Liver (tissue), 9 donors: ENCODE data around the gene ALG6. TPM values are rescaled to one million over a fixed set of nuclear protein-coding genes. Genes with fewer than 3 reads are reported as not detected.

Source experiments
- DNase-seq: peaks from one replicate; pipeline ENCODE4 v3.0.0-alpha.2; 2017; ENCODE audit warnings: low spot score
- H3K27ac ChIP-seq, 2 donors: one replicate each; pipeline ENCODE4 v1.7.0; 2013; ENCODE audit warnings: inconsistent platforms in 2 of 2, low read length in 2 of 2, control low read depth in 1 of 2, low read depth in 1 of 2, mild to moderate bottlenecking in 1 of 2
- H3K27me3 ChIP-seq, 4 donors: one replicate each; pipeline versions ENCODE4 v1.6.1 to v1.7.0; 2013; ENCODE audit warnings: low read length in 3 of 4, inconsistent platforms in 1 of 4, mild to moderate bottlenecking in 1 of 4, moderate library complexity in 1 of 4; ENCODE audit not compliant: control insufficient read depth in 4 of 4, insufficient read depth in 4 of 4
- H3K36me3 ChIP-seq, 4 donors: one replicate each; pipeline versions ENCODE4 v1.6.1 to v1.7.0; 2013; ENCODE audit warnings: low read length in 3 of 4, mild to moderate bottlenecking in 3 of 4, low read depth in 1 of 4, moderate library complexity in 1 of 4; ENCODE audit not compliant: control insufficient read depth in 4 of 4, insufficient read depth in 3 of 4
- H3K4me1 ChIP-seq, 4 donors: one replicate each; pipeline versions ENCODE4 v1.6.1 to v1.7.0; 2013; ENCODE audit warnings: low read length in 3 of 4, mild to moderate bottlenecking in 3 of 4, moderate library complexity in 1 of 4; ENCODE audit not compliant: control insufficient read depth in 4 of 4, insufficient read depth in 4 of 4
- H3K4me3 ChIP-seq, 3 donors: one replicate each; pipeline versions ENCODE4 v1.6.1 to v1.7.0; 2013; ENCODE audit warnings: low read length in 3 of 3, control low read depth in 1 of 3, low read depth in 1 of 3, mild to moderate bottlenecking in 1 of 3
- H3K9ac ChIP-seq, 2 donors: one replicate each; pipeline ENCODE4 v1.7.0; 2013; ENCODE audit warnings: low read length in 2 of 2, mild to moderate bottlenecking in 2 of 2, moderate library complexity in 2 of 2, control low read depth in 1 of 2, low read depth in 1 of 2
- H3K9me3 ChIP-seq, 4 donors: one replicate each; pipeline versions ENCODE4 v1.6.1 to v1.7.0; 2013; ENCODE audit warnings: low read length in 3 of 4; ENCODE audit not compliant: control insufficient read depth in 4 of 4
- EGR1 ChIP-seq, 2 donors: IDR thresholded peaks; 2 replicates each; pipeline ENCODE4 v1.6.1; 2016 to 2018; ENCODE audit warnings: antibody characterized with exemption in 2 of 2, low read depth in 2 of 2
- FOXA1 ChIP-seq: IDR thresholded peaks from 2 replicates; pipeline ENCODE4 v1.6.1; 2016; ENCODE audit warnings: antibody characterized with exemption
- FOXA2 ChIP-seq: IDR thresholded peaks from 2 replicates; pipeline ENCODE4 v1.6.1; 2016; ENCODE audit warnings: antibody characterized with exemption
- HNF4A ChIP-seq, 2 donors: conservative IDR thresholded peaks; 2 replicates each; pipeline ENCODE4 v1.6.1; 2016; ENCODE audit warnings: antibody characterized with exemption in 2 of 2, mild to moderate bottlenecking in 2 of 2
- HNF4G ChIP-seq: IDR thresholded peaks from 2 replicates; pipeline ENCODE4 v1.6.1; 2016; ENCODE audit warnings: antibody characterized with exemption
- JUND ChIP-seq, 2 donors: IDR thresholded peaks; 2 replicates each; pipeline ENCODE4 v1.6.1; 2016; ENCODE audit warnings: antibody characterized with exemption in 2 of 2
- NR2F2 ChIP-seq: IDR thresholded peaks from 2 replicates; pipeline ENCODE4 v1.6.1; 2016; ENCODE audit warnings: antibody characterized with exemption
- RAD21 ChIP-seq, 2 donors: IDR thresholded peaks; 2 replicates each; pipeline ENCODE4 v1.6.1; 2016; ENCODE audit warnings: antibody characterized with exemption in 2 of 2, mild to moderate bottlenecking in 2 of 2
- RXRA ChIP-seq, 2 donors: IDR thresholded peaks; 2 replicates each; pipeline ENCODE4 v1.6.1; 2017 to 2018; ENCODE audit warnings: antibody characterized with exemption in 2 of 2, mild to moderate bottlenecking in 1 of 2
- SP1 ChIP-seq: IDR thresholded peaks from 2 replicates; pipeline ENCODE4 v1.6.1; 2018; ENCODE audit warnings: antibody characterized with exemption, mild to moderate bottlenecking
- TAF1 ChIP-seq: conservative IDR thresholded peaks from 2 replicates; pipeline ENCODE4 v1.6.1; 2016; ENCODE audit warnings: antibody characterized with exemption, mild to moderate bottlenecking
- YY1 ChIP-seq: IDR thresholded peaks from 2 replicates; pipeline ENCODE4 v1.6.1; 2016; ENCODE audit warnings: antibody characterized with exemption, mild to moderate bottlenecking
- WGBS: extraction: QIAGEN DNeasy Blood & Tissue Kit; methylation state at CpG from one replicate; pipeline ENCODE4 v1.1.7; 2013; 5-methylcytosine and 5-hydroxymethylcytosine counted together
- polyA plus RNA-seq, 2 donors: library from polyadenylated mRNA; stranded (reverse) in 1 of 2; unstranded in 1 of 2; fragments of 200-250 nt in 1 of 2; fragments of >200 nt in 1 of 2; fragmentation: Nextera tagmentation in 1 of 2; extraction: Ambion mirVana in 1 of 2; gene quantifications; one replicate each; pipeline versions ENCODE4 v1.2.1 to v1.2.3, GENCODE V29; 2013 to 2015
- total RNA-seq, 2 donors: library from RNA; depleted of rRNA; stranded (reverse); fragments of >200 nt; gene quantifications; one replicate each; pipeline ENCODE4 v1.2.3, GENCODE V29; 2014
- TF ChIP-seq, protein P1 (sequence below): IDR thresholded peaks from 2 replicates; pipeline ENCODE4 v1.6.1; 2016; ENCODE audit warnings: antibody characterized with exemption
- TF ChIP-seq, protein P2 (sequence below): fragments of 150-350 bp; IDR thresholded peaks from 2 replicates; pipeline ENCODE4 v1.5.1; 2017; ENCODE audit warnings: improper control_type of control experiment, low read depth, low read length; ENCODE audit not compliant: missing input control
- TF ChIP-seq, protein P3 (sequence below): IDR thresholded peaks from 2 replicates; pipeline ENCODE4 v1.6.1; 2016; ENCODE audit warnings: antibody characterized with exemption
- TF ChIP-seq, protein P4 (sequence below): IDR thresholded peaks from 2 replicates; pipeline ENCODE4 v1.6.1; 2016; ENCODE audit warnings: antibody characterized with exemption
- TF ChIP-seq, protein P5 (sequence below): IDR thresholded peaks from 2 replicates; pipeline ENCODE4 v1.6.1; 2016; ENCODE audit warnings: antibody characterized with exemption, mild to moderate bottlenecking
- donor health status: healthy.
- donor health status: healthy.
- donor health status: healthy.
- donor health status: healthy.
- donor health status: healthy.

The ALG6 gene
- total and polyA plus RNA-seq, 4 donors = 4.6 to 13.2 (median 6.6) TPM

DNA sequence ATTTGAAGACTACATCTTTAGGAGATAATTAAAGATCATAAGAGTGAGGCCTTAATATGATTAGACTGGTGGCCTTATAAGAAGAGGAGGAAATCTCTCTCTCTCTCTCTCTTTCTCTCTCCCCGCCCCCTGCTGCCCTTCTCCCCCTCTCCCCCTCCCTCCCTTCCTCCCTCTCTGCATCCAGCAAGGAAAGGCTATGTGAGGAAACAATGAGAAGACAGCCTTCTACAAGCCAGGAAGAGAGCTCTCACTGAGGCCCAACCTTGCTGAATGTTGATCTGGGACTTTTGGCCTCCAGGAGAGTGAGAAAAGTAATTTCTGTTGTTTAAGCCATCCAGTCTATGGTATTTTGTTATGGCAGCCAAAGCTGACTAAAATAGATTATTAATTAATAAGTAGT, 23.5 kb upstream of the ALG6 start:
- Histone ChIP-seq H3K9me3 (no peaks in the 10 kb centered on the region), H3K9ac (no peak overlapping the region), H3K4me3 (no peak overlapping the region), H3K36me3 (no peaks in the 10 kb centered on the region), H3K27me3 (peaks cover 0 to 8% (median under 1%) of the 10 kb centered on the region in 4 donors), H3K27ac (no peak overlapping the region), H3K4me1 (no peaks in the 10 kb centered on the region)
- DNase-seq = no peak
- 78% methylated on average over 1 of the region's 1 CpG for WGBS
- TF ChIP-seq SP1 = no peak
- TF ChIP-seq JUND (IDR thresholded peaks at IDR 0.05) = no peak
- TF ChIP-seq FOXA1 = no peak
- no peak for TF ChIP-seq EGR1 (IDR thresholded peaks at IDR 0.05; ENCODE audit: low read depth in 2 of 2)
- TF ChIP-seq FOXA2 = no peak
- TF ChIP-seq, protein P1, sequence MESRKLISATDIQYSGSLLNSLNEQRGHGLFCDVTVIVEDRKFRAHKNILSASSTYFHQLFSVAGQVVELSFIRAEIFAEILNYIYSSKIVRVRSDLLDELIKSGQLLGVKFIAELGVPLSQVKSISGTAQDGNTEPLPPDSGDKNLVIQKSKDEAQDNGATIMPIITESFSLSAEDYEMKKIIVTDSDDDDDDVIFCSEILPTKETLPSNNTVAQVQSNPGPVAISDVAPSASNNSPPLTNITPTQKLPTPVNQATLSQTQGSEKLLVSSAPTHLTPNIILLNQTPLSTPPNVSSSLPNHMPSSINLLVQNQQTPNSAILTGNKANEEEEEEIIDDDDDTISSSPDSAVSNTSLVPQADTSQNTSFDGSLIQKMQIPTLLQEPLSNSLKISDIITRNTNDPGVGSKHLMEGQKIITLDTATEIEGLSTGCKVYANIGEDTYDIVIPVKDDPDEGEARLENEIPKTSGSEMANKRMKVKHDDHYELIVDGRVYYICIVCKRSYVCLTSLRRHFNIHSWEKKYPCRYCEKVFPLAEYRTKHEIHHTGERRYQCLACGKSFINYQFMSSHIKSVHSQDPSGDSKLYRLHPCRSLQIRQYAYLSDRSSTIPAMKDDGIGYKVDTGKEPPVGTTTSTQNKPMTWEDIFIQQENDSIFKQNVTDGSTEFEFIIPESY = no peak
- TF ChIP-seq, protein P2, sequence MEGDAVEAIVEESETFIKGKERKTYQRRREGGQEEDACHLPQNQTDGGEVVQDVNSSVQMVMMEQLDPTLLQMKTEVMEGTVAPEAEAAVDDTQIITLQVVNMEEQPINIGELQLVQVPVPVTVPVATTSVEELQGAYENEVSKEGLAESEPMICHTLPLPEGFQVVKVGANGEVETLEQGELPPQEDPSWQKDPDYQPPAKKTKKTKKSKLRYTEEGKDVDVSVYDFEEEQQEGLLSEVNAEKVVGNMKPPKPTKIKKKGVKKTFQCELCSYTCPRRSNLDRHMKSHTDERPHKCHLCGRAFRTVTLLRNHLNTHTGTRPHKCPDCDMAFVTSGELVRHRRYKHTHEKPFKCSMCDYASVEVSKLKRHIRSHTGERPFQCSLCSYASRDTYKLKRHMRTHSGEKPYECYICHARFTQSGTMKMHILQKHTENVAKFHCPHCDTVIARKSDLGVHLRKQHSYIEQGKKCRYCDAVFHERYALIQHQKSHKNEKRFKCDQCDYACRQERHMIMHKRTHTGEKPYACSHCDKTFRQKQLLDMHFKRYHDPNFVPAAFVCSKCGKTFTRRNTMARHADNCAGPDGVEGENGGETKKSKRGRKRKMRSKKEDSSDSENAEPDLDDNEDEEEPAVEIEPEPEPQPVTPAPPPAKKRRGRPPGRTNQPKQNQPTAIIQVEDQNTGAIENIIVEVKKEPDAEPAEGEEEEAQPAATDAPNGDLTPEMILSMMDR = no peak
- no peak for TF ChIP-seq YY1
- TF ChIP-seq, protein P3, sequence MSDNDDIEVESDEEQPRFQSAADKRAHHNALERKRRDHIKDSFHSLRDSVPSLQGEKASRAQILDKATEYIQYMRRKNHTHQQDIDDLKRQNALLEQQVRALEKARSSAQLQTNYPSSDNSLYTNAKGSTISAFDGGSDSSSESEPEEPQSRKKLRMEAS = no peak
- no peak for TF ChIP-seq RXRA (IDR thresholded peaks at IDR 0.05)
- TF ChIP-seq, protein P4, sequence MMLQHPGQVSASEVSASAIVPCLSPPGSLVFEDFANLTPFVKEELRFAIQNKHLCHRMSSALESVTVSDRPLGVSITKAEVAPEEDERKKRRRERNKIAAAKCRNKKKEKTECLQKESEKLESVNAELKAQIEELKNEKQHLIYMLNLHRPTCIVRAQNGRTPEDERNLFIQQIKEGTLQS = no peak
- TF ChIP-seq HNF4G = no peak
- TF ChIP-seq, protein P5, sequence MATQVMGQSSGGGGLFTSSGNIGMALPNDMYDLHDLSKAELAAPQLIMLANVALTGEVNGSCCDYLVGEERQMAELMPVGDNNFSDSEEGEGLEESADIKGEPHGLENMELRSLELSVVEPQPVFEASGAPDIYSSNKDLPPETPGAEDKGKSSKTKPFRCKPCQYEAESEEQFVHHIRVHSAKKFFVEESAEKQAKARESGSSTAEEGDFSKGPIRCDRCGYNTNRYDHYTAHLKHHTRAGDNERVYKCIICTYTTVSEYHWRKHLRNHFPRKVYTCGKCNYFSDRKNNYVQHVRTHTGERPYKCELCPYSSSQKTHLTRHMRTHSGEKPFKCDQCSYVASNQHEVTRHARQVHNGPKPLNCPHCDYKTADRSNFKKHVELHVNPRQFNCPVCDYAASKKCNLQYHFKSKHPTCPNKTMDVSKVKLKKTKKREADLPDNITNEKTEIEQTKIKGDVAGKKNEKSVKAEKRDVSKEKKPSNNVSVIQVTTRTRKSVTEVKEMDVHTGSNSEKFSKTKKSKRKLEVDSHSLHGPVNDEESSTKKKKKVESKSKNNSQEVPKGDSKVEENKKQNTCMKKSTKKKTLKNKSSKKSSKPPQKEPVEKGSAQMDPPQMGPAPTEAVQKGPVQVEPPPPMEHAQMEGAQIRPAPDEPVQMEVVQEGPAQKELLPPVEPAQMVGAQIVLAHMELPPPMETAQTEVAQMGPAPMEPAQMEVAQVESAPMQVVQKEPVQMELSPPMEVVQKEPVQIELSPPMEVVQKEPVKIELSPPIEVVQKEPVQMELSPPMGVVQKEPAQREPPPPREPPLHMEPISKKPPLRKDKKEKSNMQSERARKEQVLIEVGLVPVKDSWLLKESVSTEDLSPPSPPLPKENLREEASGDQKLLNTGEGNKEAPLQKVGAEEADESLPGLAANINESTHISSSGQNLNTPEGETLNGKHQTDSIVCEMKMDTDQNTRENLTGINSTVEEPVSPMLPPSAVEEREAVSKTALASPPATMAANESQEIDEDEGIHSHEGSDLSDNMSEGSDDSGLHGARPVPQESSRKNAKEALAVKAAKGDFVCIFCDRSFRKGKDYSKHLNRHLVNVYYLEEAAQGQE = no peak
- TF ChIP-seq RAD21 (IDR thresholded peaks at IDR 0.05) = no peak
- TF ChIP-seq NR2F2 = no peak
- TF ChIP-seq HNF4A (conservative IDR thresholded peaks at IDR 0.05) = no peak

DNA sequence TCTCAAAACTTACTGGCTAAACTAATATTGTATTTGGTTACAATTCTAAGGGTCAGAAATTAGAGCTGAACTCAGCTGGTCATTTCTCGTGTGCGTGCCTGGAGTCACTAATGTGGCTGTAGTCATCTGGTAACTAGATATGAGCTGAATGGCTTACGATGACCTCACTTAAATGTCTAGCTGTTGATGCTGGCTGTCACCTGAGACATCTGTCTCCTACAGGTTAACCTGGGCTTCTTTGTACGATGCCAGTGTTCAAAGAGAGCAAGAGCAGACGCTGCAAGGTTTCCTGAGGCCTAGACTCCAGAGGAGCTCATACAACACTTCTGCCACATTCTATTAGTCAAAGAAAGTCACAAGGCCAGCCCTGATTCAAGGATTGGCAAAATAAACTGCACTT, 17.1 kb upstream of the ALG6 start:
- WGBS = 97% methylated on average over 5 of the region's 5 CpGs
- peaks cover 0 to 16% (median 0%) of the 10 kb centered on the region in 4 donors for H3K27me3 ChIP-seq
- DNase-seq = no peak
- H3K9ac ChIP-seq = no peak overlapping the region
- H3K27ac ChIP-seq = no peak overlapping the region
- H3K36me3 ChIP-seq = no peaks in the 10 kb centered on the region
- no peaks in the 10 kb centered on the region for H3K4me1 ChIP-seq
- H3K4me3 ChIP-seq = no peak overlapping the region
- H3K9me3 ChIP-seq = no peaks in the 10 kb centered on the region
- TF ChIP-seq FOXA1 (no peak), TAF1 (no peak), HNF4A (conservative IDR thresholded peaks at IDR 0.05) (no peak), FOXA2 (no peak), EGR1 (IDR thresholded peaks at IDR 0.05; ENCODE audit: low read depth in 2 of 2) (no peak), RXRA (IDR thresholded peaks at IDR 0.05) (no peak), NR2F2 (no peak)
- TF ChIP-seq, protein P2 = no peak
- TF ChIP-seq, protein P3 = no peak
- TF ChIP-seq, protein P5 = no peak
